CD4-positive, alpha-beta T cell treated with Interleukin-12 subunit alpha and Interleukin-12 subunit beta, for 1 hour (primary cell): Measurements from ENCODE around the gene SDCCAG8.

Experiments used
- DNase-seq: peaks from one replicate; pipeline ENCODE4 v3.0.0-alpha.2; 2020

Gene SDCCAG8

DNA sequence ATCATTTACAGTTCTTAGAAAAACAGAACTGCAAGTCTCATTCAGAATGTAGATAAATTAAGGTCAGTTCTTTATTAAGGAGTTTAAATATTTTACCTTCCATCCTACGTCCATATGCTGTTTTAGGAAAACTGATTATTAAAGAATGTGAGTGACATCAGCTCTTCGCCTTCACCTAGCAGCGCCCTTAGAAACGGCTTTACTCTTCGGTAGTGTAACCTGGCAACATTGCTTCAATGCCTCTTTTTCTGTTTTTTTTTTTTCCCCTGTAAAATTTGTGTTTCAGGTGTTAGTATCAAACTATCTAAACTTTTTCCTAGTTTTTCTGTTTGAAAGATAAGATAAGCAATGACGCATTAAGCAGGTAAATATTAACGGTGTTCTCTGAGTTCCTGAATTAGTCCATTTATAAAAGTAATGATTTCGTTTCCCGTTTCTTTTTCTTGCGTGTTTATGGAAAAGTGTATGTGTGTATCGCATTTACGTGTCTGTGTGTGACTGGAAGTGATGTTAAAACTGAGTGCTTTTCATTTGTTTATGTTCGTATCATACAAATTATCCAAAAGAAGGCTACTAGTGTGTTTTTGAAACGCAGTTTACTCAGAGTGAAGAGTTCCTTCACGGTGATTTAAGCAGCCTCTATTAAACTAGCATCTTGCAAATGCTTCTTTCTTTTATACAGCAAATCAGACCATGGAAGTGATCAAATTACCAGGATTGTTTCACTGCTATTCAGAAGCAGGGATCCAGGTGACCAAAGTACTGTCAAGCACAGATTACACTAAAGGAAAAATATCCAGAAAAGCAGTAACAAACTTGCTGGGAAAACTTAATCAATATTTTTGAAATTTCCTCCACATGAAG, 139.0 kb downstream of the SDCCAG8 start:
- DNase-seq: no peak

GRCh38 chr1:243396424-243396823, 140.6 kb downstream of the SDCCAG8 start:
- DNase-seq: no peak

DNA sequence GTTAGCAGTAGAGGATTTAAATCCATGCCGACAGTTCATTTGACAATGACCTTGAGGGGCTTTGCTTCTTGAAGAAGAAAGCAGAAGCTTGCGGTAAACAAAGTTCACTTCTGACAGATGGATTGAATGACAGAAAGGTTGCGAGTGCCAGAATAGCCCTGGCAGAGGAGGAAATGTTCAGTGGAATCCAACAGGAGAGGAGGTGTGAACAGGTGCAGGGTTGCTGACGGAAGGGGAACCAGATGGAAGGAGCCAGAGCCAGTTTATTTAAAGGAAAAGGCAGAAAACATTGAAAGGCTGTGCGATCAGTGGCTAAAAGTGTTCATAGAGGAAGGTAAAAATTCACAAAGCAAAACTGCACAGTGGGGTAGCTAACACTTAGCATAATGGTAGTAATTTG, 141.0 kb downstream of the SDCCAG8 start:
- no peak for DNase-seq

DNA sequence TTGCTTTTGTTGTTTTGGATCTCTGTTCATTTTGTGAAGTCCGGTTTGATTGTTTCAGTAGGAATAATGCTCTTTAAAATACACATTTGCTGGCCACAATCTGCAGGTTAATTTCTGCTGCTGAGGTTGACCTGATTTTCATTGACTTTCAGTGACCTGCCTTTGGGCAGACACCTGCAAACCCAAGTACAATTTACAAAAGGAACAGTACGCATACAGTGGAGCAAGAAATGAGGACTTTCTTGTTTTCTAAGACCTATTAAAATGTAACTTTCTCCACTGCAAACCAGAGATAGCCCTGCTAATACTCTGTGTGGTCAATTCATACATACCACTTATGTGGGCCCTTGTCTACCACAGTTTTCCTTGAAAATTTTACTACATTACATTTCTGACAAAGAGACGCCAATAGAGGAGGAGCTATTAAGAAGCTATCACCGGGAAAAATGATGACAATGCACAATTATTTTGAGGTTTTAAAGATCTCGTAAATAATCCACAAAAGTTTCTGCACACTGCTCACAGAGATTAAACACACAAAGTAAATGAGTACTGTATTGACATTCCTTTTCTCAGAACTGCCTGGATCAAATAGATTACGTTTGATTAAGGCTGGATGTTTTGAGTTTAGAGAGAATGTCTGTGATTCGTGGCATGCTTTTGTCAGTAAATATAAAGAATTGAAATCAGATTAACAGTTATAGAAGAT, 141.9 kb downstream of the SDCCAG8 start:
- no peak for DNase-seq

- no peak for DNase-seq
These were observed 143.8 kb downstream of the SDCCAG8 start for GRCh38 chr1:243399561-243400155.

DNA sequence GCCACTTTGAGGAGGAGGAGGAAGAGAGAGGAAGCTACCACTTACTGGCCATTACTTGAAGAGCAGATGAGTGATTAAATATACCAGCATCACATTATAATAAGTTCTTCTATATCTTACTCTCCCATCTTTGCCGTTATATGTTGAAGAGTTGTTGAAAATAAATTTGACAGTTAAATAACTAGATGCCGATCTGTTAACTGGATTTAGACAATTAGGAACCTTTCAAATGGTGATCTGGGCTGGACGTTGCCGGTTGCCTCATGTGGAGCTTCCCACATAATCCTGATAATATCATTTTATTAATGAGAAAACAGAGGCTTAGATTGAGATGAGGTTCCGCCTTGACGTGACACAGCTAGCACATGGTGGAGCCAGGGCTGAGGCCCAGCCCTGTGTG, 147.0 kb downstream of the SDCCAG8 start:
- DNase-seq: no peak

DNA sequence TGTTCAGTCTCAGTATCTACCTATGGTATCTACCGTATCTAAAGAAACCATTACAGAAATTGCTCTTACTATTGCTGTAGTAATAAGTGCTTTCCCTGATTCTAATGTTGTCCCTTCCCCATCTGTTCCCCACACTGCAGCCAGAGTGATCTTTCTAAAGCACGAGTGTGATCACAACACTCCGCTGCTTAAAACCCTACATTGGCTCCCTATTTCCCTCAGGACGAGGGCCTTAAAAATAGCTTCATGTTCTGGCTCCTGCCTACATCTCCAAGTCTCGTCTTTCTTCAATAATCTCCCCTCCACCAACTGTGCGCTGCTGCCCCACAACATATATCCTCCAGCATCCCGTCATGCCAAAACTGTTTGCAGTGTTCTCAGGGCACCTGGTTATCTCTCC, 150.6 kb downstream of the SDCCAG8 start:
- DNase-seq: no peak

DNA sequence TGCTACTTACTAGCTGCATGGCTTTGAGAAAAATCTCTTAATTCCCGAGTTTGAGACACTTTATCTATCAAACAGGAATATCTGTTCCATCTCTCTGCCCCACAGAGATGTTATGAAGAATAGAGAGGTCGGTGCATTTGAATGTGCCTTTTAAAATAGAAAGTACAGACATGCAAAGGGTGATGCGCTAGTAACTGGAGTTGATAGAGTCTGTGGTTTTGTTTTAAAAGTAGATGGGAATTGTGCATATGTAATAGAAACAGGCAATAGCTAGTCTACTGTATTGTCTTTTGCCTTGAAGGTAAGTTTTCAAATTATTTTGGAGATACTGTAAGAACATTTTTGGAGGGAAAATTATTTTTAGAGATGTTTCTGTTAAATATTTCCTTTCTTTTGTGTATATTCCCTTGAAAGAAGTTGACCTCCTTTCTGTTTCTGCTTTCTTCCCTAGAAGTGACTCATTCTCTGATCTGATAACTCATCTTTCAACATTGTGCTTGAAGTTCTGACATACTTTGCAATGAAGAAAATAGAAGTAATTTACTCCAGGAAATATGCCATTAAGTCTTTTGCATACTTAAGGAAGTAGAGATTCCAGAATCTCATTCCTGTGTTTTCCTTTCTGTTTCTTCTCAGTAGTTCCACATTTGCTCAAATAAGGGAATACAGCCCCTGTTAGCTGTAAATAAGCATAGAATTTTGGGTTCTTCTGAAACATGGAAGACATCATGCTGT, 151.6 kb downstream of the SDCCAG8 start:
- DNase-seq: no peak

- no peak for DNase-seq
These were observed 152.6 kb downstream of the SDCCAG8 start for GRCh38 chr1:243408479-243408878.

DNA sequence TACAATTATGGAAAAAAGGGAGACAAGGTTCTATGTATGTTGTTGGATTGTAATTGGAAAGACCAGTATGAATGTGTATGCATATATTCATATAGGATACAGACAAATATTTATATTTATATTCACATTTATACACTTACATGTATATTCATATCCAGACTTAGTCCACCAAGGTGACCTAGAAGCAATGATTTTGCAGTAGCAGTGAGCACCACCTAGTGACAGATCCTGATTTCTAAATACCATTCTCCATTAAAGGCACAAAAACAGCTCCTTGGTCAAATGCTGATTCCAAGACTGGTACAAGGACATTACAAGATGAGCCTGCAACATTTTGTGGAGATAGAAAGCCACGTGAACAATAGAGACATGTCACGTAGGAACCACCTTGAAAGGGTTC, 153.4 kb downstream of the SDCCAG8 start:
- no peak for DNase-seq

DNA sequence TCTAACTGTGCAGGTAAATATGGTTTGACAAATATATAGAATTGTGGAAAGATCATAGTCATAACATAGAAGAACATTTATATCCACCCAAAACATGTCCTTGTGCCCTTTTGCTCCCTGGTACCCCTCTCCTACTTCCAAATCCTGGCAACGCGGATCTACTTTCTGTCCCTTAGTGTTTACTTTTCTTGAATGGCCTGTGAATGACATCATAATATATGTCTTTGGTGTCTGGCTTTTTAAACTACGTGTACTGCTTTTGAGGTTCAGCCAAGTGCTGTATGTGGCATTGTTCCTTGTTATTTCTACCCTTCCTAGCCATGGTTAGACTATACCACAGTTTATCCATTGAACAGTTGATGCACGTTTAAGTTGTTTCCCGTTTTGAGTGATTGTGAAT, 155.6 kb downstream of the SDCCAG8 start:
- no peak for DNase-seq

DNA sequence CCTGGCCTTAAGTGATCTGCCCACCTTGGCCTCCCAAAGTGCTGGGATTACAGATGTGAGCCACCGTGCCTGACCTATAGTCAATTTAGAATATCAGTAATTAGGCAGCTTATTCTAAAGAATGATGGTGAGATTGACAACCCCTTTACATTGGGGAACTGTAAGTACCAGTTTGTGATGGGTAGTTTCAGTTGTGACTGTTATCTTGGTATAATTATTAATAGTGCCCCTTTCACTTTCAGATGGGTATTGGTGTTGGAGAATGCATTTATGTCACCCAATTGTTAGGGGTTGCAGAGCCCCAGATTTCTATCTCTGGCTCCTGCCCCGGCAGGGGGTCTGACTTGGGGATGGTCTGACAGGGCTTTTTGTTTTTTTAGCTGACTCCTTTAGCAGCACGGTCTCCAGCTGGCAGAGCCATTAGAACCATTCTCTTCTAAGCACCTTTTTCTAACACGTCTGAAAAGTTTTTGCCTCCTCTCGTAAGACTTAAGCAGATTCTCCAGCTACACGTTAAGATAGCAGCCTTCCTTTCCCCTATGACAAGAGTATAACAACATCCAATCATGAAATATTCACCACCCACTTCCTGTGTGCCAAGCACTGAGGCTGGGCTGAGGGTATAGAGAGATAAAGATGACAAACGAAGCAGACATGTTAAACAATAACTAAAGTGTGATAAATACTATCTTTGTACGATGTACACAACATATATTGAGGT, 157.8 kb downstream of the SDCCAG8 start:
- DNase-seq: peak; percentile 21

DNA sequence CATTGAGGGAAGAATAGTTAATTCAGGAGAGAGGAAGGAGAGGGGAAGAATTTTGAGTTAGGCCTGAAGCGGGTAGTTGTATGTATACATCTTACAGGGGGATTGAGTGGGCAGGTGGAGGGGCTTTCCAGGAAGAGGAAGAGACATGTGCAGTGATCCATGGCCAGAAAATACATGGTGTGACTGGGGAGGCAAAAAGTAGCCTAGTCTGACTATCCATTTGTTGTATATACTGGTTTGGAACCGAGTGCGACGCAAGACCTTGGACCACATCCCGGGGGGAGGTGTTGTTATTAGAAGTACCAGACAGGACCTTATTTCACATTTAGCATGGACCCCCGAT, 158.3 kb downstream of the SDCCAG8 start:
- no peak for DNase-seq

DNA sequence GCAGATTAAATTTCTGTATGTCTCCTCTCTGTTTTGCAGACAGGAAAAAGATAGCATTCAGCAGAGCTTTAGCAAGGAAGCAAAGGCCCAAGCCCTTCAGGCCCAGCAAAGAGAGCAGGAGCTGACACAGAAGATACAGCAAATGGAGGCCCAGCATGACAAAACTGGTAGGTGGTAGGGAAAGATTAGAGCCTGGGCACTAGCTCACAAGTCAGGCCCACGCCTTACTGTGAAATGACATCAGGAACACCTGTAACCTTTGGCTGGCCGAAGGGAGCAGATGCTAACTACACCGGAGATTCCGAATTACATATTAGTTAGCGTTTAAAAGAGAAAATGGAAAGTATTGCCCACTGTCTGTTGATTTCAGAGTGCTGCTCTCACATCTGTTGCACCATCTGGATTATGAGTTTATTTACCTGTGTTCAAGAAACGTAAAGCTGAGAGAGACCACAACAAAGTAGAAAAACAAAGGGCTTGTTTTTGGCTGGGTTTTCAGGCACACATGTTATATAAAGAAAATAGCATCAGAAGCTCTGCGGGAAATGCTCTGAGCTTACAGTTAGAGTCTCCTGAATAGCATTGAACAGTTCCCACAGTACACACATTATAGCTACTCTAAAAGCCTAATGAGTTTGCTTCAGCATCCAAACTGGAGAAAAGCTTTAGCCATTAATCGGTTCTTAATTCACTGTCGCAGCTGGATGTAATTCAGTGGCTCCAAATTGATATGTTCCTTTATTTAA, 160.0 kb downstream of the SDCCAG8 start:
- no peak for DNase-seq

DNA sequence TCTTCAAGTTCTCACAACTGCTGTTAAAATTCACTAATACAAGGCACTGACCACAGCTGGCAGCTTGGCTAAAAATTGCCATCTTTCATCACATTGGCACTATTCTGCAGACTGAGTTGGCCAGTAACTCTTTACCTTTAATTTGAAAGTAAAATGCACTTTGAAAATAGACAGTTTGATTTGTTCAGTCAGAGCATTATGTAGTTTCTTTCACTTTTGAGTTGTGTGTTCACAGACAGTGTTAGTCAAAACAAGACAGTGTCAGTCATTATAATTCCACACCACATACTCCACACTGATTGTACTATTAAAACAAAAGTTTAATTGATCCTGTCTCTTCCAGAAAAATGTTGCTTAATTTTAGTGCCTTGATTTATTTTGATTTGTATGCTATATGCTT, 160.7 kb downstream of the SDCCAG8 start:
- no peak for DNase-seq

DNA sequence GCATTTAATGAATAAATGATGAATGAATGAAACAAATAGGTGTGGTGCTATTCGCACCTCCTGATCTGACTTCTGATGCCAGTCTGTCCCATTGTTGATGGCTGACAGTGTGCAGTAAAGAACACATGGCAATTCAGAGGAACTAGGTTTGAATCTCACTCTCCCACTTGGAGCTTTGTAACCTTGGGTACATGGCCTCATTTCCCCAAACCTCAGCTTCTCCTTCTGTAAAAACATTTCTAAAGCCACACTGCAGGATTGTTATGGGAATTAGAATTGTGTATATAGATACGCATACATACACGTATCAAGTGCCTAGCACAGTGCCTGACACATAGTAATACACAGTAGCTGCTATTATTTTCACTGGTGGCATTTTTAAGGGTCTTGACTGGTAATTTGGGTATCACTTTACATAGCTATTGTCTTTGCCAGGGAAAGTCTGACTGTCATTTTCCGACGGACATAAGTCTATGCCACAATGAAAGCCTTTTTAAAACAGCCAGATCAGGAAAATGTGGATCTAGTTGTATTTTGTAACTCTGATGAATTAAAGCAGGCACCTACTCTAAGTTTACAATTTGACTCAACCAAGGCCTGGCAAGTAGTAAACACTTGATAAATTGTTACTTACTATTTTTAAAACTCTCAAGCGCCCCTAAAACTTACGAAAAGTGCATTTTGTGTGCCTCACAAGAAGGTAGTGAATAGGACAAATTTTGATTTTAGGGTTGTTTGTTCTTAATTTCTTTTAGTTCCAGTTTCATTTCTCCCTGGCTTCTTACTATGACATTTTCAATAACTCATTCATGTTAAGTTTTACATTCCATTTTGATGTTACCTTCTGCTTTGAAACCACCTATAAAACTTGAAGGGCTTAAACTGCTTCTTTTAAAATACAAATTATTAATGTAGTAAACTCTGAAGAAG, 164.4 kb downstream of the SDCCAG8 start:
- DNase-seq: no peak

DNA sequence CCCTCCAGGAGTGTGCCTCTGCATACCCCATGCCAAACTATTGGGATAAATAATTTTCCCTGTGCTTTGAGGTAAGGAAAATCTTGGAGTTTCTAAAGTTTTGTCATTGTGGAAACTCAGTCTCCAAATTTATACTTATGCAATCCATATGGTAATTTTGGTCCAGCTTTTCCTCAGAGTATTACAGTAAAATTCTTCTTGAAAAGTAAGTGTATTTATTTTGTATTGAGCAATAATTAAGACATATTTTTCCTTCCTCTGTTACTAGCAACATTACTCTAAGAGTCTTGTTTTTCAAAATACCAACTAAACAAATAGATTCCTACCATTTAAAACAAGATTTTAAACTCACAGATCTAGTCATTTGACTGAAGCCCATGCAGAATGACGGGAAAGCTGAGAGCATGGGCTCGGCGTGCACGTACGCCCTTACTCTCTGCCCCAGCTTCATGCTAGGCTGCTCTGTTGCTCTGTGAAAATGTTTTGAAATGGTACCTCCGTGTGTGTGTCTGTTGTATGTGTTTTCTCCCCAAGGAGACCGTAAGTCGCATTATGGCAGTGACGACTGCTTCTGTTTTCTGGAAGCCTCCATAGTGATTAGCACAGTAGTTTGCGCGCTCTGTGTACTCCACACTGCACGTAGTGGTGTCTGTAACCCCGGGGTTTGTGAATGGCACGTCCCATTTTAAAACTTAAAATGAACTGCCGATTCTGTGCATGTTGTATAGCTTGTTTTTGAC, 165.3 kb downstream of the SDCCAG8 start:
- no peak for DNase-seq

GRCh38 chr1:243421784-243422183, 165.9 kb downstream of the SDCCAG8 start:
- peak; percentile 41 for DNase-seq

DNA sequence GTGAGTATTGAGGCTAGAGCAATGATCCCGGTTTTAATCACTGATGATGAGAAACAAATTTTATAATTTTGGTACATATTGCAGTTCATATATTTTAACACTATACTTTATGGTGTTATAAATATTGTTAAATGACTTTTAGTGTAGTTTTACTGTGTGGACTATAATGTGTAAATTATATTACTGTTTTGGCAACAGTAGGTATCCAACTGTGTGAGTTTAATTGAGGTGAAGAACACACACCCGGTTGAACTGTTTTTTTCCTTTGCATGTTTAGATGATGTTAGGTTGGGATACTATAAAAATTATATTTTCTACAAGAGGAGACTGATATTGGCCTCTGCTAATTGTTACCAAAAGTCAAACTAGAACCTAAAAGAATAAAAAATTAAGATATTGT, 166.5 kb downstream of the SDCCAG8 start:
- no peak for DNase-seq

GRCh38 chr1:243428084-243428483, 172.2 kb downstream of the SDCCAG8 start:
- DNase-seq: no peak
